SJSA1 (cell line): ENCODE measurements around the gene LRRC49. TPM values are rescaled to one million over a fixed set of nuclear protein-coding genes. Genes with fewer than 3 reads are reported as not detected.

Experiments used
- DNase-seq, 2 experiments: peaks; one replicate each; pipeline ENCODE4 v3.0.0-alpha.2; 2015 to 2020; ENCODE audit warnings: low spot score in 2 of 2, low read depth in 1 of 2
- H3K27ac ChIP-seq: fragments of 250-450 bp; sonication (Bioruptor Pico); 2 replicates; pipeline ENCODE4 v1.5.1; 2020; ENCODE audit warnings: mild to moderate bottlenecking, moderate library complexity
- H3K27me3 ChIP-seq: fragments of 250-450 bp; sonication (Bioruptor Pico); replicated peaks from 2 replicates; pipeline ENCODE4 v1.5.1; 2020; ENCODE audit warnings: mild to moderate bottlenecking, moderate library complexity
- H3K36me3 ChIP-seq: fragments of 250-450 bp; sonication (Bioruptor Pico); 2 replicates; pipeline ENCODE4 v1.5.1; 2020; ENCODE audit warnings: mild to moderate bottlenecking
- H3K4me1 ChIP-seq: fragments of 250-450 bp; sonication (Bioruptor Pico); replicated peaks from 2 replicates; pipeline ENCODE4 v1.6.1; 2021; ENCODE audit warnings: mild to moderate bottlenecking
- H3K4me3 ChIP-seq: fragments of 250-450 bp; sonication (Bioruptor Pico); 2 replicates; pipeline ENCODE4 v1.5.1; 2020; ENCODE audit warnings: mild to moderate bottlenecking
- H3K9me3 ChIP-seq: fragments of 250-450 bp; sonication (Bioruptor Pico); replicated peaks from 2 replicates; pipeline ENCODE4 v1.5.1; 2020; ENCODE audit warnings: mild to moderate bottlenecking
- total RNA-seq: library from RNA; depleted of rRNA; stranded (reverse); fragments of >200 nt; shearing (Covaris generic); gene quantifications from 2 replicates; pipeline ENCODE4 v1.2.3, GENCODE V29; 2014

LRRC49 gene
- total RNA-seq, 1 experiment from 2014 or later = 12.1 TPM

DNA sequence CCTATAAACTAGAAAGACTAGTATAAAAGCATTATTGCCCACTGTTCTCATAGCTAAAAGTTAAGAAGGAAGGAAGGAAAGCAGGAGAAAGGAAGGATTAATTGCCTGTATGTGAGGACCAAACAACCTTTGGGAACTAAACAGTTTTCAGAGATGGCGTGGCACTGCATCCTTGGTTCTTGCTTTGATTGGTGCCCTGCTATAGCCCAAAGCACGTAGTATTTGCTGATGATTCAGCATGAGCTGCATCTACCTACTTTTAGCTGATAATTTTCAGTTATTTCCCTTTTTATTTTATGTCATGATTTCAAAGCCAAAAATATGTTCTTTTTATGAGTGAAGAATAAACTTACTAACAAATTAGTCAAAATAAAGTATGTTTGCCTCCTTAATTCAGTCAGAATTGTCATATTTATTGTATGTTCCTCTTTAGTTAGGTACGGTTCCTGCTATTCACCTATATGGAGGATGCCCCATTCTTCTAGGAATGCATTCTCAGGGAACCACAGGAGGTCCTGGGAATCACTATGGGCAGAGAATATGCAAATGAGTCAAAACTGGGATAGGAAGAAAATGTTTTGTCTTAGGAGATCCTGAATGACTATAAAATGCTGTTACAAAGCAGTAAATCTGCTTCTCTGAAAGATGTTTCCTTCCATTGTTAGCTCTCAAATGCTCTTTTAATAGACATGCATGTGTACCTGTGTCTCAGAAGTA is 157.2 kb downstream of the LRRC49 start:
- H3K27me3 ChIP-seq = no peaks in the 10 kb centered on the region
- no peak overlapping the region for H3K27ac ChIP-seq
- H3K4me1 ChIP-seq = 0 out of 2 replicates have a peak, but pooled peaks cover 8% of the 10 kb centered on the region
- no peak for DNase-seq
- no peaks in the 10 kb centered on the region for H3K36me3 ChIP-seq
- no peaks in the 10 kb centered on the region for H3K9me3 ChIP-seq
- H3K4me3 ChIP-seq = no peak overlapping the region

- H3K4me3 ChIP-seq = no peak overlapping the region
- H3K9me3 ChIP-seq = no peaks in the 10 kb centered on the region
- H3K27ac ChIP-seq = no peak overlapping the region
These were observed 157.8 kb downstream of the LRRC49 start for GRCh38 chr15:71050461-71050860.

GRCh38 chr15:71051539-71051938 is 158.9 kb downstream of the LRRC49 start:
- Histone ChIP-seq H3K4me1 (peaks cover 15% of the 10 kb centered on the region), H3K27ac (no peak overlapping the region), H3K27me3 (no peaks in the 10 kb centered on the region)

More at GRCh38 chr15:71050461-71050860, 157.8 kb downstream of the LRRC49 start:
- Histone ChIP-seq H3K4me1 (peaks cover 14% of the 10 kb centered on the region), H3K27me3 (no peaks in the 10 kb centered on the region), H3K36me3 (no peaks in the 10 kb centered on the region)
- DNase-seq = no peak

DNA sequence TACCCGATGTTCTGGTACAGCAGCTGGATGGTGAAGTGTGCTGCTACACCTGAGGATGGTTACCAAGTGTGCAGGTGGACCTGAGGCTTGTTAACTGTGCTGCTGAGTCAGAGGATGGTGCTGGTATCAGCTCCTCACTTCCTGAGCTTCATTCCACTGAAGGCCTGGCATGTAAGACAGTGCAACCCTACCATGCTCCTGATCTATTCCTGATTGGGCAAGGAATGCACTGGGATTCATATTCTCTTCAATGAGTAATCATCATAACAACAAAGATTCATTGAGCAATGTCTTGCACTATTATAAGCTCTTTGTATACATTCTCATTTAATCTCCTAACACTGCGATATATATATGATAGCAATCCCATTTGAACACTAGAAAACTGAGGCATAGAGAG is 159.7 kb downstream of the LRRC49 start:
- Histone ChIP-seq H3K27ac (no peak overlapping the region), H3K4me1 (peaks cover 15% of the 10 kb centered on the region), H3K36me3 (no peaks in the 10 kb centered on the region), H3K27me3 (no peaks in the 10 kb centered on the region), H3K4me3 (no peak overlapping the region), H3K9me3 (no peaks in the 10 kb centered on the region)
- DNase-seq = no peak

More at GRCh38 chr15:71051539-71051938, 158.9 kb downstream of the LRRC49 start:
- Histone ChIP-seq H3K4me3 (no peak overlapping the region), H3K36me3 (no peaks in the 10 kb centered on the region), H3K9me3 (no peaks in the 10 kb centered on the region)
- no peak for DNase-seq

DNA sequence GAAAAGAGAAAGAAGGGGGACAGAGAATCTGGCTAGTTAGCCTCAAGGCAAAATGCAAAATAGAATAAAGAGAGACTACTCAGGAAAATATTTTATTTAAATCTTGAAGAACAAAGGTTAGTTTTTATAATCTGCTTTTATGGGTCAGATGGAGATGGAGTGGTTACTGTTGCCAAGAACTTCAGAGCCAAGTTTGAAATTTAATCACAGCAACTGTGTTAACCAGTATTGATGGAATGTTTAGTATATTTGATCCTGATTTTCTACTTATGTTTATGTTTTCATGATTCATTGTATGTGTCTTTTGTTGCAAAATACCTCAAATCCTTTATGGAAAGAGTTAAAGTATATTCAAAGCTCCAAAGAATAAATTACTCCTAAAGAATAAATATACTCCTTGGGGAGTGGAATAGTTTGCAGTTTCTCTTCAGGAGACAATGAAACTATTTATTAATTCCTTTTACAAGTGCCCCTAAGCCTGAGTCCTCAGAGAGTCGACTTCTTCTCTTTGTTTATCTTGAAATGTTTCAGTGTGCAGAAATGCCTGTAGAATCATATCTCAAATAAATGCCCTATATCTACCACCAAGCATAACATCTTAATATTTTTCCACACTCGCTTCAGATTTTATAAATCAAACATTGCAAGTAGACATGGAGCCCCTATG is 161.8 kb downstream of the LRRC49 start:
- H3K4me1 ChIP-seq = peaks cover 11% of the 10 kb centered on the region
- H3K9me3 ChIP-seq = no peaks in the 10 kb centered on the region
- H3K27me3 ChIP-seq = no peaks in the 10 kb centered on the region
- no peak overlapping the region for H3K4me3 ChIP-seq
- no peak for DNase-seq
- no peak overlapping the region for H3K27ac ChIP-seq
- no peaks in the 10 kb centered on the region for H3K36me3 ChIP-seq

DNA sequence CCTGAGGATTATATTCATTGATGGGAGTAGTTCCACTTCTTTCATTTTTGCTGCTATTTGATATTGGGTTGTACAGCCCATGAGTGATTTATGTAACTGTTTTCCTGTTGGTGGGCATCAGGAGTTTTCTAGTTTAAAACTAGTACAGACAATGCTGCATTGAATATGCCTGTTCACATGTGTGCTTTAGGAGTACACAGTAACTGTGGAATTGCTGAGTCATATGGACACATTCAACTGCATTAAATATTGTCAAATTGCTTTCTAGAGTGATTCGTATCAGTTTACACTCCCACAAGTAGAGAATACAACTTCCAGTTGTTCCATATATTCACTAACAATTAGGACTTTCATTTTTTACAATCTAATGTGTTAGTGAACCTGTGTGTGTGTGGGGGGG is 162.8 kb downstream of the LRRC49 start:
- no peaks in the 10 kb centered on the region for H3K36me3 ChIP-seq
- no peaks in the 10 kb centered on the region for H3K27me3 ChIP-seq
- no peak overlapping the region for H3K4me3 ChIP-seq
- H3K9me3 ChIP-seq = no peaks in the 10 kb centered on the region
- no peak for DNase-seq
- H3K4me1 ChIP-seq = peaks cover 11% of the 10 kb centered on the region
- H3K27ac ChIP-seq = no peak overlapping the region

- Histone ChIP-seq H3K36me3 (no peaks in the 10 kb centered on the region), H3K4me1 (peaks cover 16% of the 10 kb centered on the region), H3K27me3 (no peaks in the 10 kb centered on the region), H3K27ac (no peak overlapping the region), H3K4me3 (no peak overlapping the region), H3K9me3 (no peaks in the 10 kb centered on the region)
- no peak for DNase-seq
These were observed 163.5 kb downstream of the LRRC49 start for GRCh38 chr15:71056111-71056510.

GRCh38 chr15:71057143-71057542 is 164.5 kb downstream of the LRRC49 start:
- Histone ChIP-seq H3K27me3 (no peaks in the 10 kb centered on the region), H3K36me3 (no peaks in the 10 kb centered on the region), H3K4me3 (no peak overlapping the region), H3K9me3 (no peaks in the 10 kb centered on the region), H3K27ac (no peak overlapping the region), H3K4me1 (peaks cover 21% of the 10 kb centered on the region)
- DNase-seq = no peak

DNA sequence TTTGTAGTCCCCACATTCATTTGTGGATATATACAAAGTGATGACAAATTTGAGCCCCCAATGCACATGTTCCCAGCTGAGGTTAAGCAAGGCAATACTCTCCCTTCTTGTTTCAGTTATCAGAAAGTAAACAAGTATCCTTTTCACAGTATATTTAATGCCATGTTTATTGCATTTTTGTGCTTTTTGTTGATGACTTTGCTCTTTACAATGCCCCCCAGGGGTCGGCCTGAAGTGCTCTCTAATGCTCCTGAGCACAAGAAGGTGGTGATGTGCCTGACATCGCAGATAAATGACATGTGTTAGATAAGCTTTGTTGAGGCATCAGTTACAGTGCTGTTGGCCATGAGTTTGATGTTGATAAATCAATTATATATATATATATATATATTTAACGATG is 165.0 kb downstream of the LRRC49 start:
- DNase-seq = no peak
- no peaks in the 10 kb centered on the region for H3K36me3 ChIP-seq
- H3K4me3 ChIP-seq = no peak overlapping the region
- H3K4me1 ChIP-seq = peaks cover 21% of the 10 kb centered on the region
- H3K9me3 ChIP-seq = no peaks in the 10 kb centered on the region
- no peak overlapping the region for H3K27ac ChIP-seq
- no peaks in the 10 kb centered on the region for H3K27me3 ChIP-seq

DNA sequence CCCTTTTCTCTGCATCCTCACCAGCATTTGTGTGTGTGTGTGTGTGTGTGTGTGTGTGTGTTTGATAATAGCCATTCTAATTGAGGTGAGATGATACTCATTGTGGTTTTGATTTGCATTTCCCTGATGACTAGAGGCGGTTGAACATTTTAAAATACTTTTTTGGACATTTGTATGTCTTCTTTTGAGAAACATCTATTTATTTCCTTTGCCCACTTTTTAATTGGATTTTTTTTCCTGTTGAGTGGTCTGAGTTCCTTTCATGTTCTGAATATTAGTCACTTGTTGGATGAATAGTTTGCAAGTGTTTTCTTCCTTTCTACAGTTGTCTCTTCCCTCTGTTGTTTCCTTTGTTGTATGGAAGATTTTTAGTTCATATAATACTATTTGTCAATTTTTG is 168.4 kb downstream of the LRRC49 start:
- peak overlapping the region; percentile 50 for H3K27ac ChIP-seq
- H3K27me3 ChIP-seq = no peaks in the 10 kb centered on the region
- no peak overlapping the region for H3K4me3 ChIP-seq
- DNase-seq = peak in 1 of 2 experiments; percentile 39
- H3K4me1 ChIP-seq = peaks cover 10% of the 10 kb centered on the region
- no peaks in the 10 kb centered on the region for H3K9me3 ChIP-seq
- H3K36me3 ChIP-seq = no peaks in the 10 kb centered on the region

DNA sequence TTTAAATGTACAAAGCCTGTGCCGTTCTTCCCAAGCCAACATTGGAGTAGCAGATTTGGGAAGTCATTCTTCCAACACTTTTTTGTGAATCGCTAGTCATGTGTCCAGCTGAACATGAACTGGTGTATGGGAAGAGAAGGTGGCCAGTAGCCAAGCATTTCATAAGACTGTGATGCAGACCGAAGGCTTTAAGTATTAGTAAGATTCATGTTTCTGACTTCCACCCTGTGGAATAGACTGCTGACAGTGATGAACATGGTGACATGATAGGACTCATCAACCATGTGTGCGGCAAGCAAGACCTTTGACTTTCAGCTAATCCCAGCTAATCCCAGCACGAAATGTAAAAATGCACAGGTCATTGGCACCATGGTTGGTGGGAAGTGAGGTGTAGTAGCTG is 174.4 kb downstream of the LRRC49 start:
- Histone ChIP-seq H3K4me1 (no peaks in the 10 kb centered on the region), H3K4me3 (no peak overlapping the region), H3K27me3 (no peaks in the 10 kb centered on the region), H3K27ac (no peak overlapping the region), H3K36me3 (no peaks in the 10 kb centered on the region), H3K9me3 (no peaks in the 10 kb centered on the region)
- no peak for DNase-seq

GRCh38 chr15:71069693-71070092 is 177.1 kb downstream of the LRRC49 start:
- Histone ChIP-seq H3K4me1 (no peaks in the 10 kb centered on the region), H3K27me3 (no peaks in the 10 kb centered on the region), H3K9me3 (no peaks in the 10 kb centered on the region), H3K4me3 (no peak overlapping the region), H3K36me3 (no peaks in the 10 kb centered on the region), H3K27ac (no peak overlapping the region)
- no peak for DNase-seq

DNA sequence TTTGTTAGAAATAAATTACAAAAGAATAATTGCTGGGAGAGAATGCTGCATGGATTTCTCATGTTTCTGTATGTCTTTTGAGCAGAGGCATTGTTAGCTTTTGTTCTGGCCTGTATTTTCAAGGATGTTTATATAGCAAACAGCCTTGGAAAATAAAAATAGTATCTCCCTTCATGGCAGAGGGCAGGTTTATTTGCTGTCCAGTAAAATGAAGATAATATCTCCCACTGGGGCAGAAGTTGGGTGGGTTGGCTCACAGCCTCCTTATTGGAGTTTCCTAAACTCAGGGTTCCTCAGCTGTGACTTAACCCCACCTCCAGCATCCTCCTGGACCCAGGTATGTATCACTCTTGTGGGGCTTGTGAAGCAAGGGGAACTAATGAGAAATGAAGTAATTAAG is 178.9 kb downstream of the LRRC49 start:
- Histone ChIP-seq H3K4me3 (no peak overlapping the region), H3K27me3 (no peaks in the 10 kb centered on the region), H3K4me1 (no peaks in the 10 kb centered on the region), H3K9me3 (no peaks in the 10 kb centered on the region), H3K36me3 (no peaks in the 10 kb centered on the region), H3K27ac (no peak overlapping the region)
- no peak for DNase-seq

DNA sequence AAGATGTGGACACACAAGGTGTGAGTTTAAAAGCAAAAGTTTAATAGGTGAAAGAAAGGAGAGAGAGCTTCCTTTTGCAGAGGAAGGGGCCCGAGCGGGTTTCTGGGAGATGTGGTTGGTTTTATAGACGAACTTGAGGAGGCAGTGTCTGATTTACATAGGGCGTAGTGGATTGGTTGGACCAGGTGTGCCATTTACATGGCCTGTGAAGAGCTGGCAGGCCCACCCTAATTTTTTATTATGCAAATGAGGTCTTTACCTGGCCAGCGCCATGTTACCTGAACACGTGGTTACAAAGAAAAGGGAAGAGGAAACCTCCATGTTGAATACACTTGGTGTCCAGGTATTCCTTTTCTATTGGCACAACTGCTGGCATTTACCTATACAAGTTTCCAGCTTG is 179.8 kb downstream of the LRRC49 start:
- Histone ChIP-seq H3K9me3 (no peaks in the 10 kb centered on the region), H3K36me3 (no peaks in the 10 kb centered on the region), H3K4me1 (no peaks in the 10 kb centered on the region), H3K27ac (no peak overlapping the region), H3K4me3 (no peak overlapping the region), H3K27me3 (no peaks in the 10 kb centered on the region)
- no peak for DNase-seq
